ENCODE measurements around the gene MACROD2.

MACROD2 gene

DNA sequence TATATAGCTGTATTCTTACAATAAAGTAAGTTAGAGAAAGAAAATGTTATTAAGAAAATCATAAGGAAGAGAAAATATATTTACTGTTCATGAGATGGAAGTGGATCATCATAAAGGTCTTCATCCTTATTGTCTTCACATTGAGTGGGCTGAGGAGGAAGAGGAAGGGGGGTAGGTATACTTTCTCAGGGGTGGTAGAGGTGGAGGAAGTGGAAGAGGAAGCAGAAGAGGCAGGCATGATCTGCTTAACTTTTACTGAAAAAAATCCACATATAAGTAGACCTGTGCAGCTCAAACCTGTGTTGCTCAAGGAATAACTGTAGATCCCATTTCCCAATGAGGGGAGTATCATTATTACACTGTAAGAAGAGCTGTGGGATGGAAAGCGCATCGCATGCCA lies 1863.7 kb downstream of the MACROD2 start:
- Histone ChIP-seq H3K27me3 (replicated peaks; ENCODE audit: control insufficient read depth, insufficient read depth, low read length) (no peaks in the 10 kb centered on the region), H3K36me3 (ENCODE audit: control insufficient read depth, insufficient read depth, low read length) (no peaks in the 10 kb centered on the region), H3K4me3 (replicated peaks; ENCODE audit: low read depth, low read length) (no peak overlapping the region)
- DNase-seq (ENCODE audit: extremely low read depth, insufficient read length) = no peak
- TF ChIP-seq, protein P1, sequence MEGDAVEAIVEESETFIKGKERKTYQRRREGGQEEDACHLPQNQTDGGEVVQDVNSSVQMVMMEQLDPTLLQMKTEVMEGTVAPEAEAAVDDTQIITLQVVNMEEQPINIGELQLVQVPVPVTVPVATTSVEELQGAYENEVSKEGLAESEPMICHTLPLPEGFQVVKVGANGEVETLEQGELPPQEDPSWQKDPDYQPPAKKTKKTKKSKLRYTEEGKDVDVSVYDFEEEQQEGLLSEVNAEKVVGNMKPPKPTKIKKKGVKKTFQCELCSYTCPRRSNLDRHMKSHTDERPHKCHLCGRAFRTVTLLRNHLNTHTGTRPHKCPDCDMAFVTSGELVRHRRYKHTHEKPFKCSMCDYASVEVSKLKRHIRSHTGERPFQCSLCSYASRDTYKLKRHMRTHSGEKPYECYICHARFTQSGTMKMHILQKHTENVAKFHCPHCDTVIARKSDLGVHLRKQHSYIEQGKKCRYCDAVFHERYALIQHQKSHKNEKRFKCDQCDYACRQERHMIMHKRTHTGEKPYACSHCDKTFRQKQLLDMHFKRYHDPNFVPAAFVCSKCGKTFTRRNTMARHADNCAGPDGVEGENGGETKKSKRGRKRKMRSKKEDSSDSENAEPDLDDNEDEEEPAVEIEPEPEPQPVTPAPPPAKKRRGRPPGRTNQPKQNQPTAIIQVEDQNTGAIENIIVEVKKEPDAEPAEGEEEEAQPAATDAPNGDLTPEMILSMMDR (IDR thresholded peaks at IDR 0.05; ENCODE audit: insufficient read depth, low read length, poor library complexity, severe bottlenecking) = no peak

DNA sequence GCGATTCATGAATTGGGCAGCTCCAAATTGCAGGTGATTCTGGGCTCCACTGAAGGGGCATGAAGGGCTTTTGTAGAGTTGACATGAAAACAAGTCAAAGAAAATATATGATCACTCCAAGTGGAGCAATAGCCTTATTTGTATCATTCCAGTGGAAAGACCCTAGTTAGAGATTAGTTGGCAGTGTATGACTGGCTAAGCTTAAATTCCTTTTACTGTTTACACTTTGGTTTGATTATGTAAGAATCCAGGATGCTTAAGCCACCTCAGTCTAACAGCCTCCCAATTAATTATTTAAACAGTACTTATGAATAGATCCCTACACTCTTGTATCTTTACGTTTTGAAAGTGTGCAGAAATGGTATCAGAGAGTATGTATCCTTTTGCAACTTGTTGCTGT lies 1865.5 kb downstream of the MACROD2 start:
- H3K36me3 ChIP-seq (ENCODE audit: control insufficient read depth, insufficient read depth, low read length) = no peaks in the 10 kb centered on the region
- no peak for DNase-seq (ENCODE audit: extremely low read depth, insufficient read length)
- no peaks in the 10 kb centered on the region for H3K27me3 ChIP-seq (replicated peaks; ENCODE audit: control insufficient read depth, insufficient read depth, low read length)
- TF ChIP-seq, protein P1 (IDR thresholded peaks at IDR 0.05; ENCODE audit: insufficient read depth, low read length, poor library complexity, severe bottlenecking) = no peak
- no peak overlapping the region for H3K4me3 ChIP-seq (replicated peaks; ENCODE audit: low read depth, low read length)

DNA sequence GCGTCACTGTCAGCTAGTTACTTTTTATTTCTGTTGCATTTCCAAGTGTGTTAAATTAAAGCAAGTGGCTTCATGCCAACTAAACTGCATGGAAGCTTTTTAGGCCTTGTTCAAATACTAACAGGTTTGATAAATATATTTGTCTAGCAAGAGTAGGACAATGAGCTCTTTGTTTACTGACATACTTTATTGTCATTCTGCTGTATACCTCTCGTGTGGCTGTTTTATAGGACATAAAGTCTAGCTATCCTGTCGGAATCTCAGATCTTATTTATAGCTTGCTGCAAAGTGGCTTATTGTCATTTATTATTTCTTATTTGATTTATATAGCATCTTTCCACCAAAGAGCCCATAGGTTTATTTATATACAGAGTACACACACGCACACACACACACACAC lies 1866.9 kb downstream of the MACROD2 start:
- no peak for DNase-seq (ENCODE audit: extremely low read depth, insufficient read length)
- no peaks in the 10 kb centered on the region for H3K36me3 ChIP-seq (ENCODE audit: control insufficient read depth, insufficient read depth, low read length)
- no peaks in the 10 kb centered on the region for H3K27me3 ChIP-seq (replicated peaks; ENCODE audit: control insufficient read depth, insufficient read depth, low read length)
- TF ChIP-seq, protein P1 (IDR thresholded peaks at IDR 0.05; ENCODE audit: insufficient read depth, low read length, poor library complexity, severe bottlenecking) = no peak
- no peak overlapping the region for H3K4me3 ChIP-seq (replicated peaks; ENCODE audit: low read depth, low read length)

DNA sequence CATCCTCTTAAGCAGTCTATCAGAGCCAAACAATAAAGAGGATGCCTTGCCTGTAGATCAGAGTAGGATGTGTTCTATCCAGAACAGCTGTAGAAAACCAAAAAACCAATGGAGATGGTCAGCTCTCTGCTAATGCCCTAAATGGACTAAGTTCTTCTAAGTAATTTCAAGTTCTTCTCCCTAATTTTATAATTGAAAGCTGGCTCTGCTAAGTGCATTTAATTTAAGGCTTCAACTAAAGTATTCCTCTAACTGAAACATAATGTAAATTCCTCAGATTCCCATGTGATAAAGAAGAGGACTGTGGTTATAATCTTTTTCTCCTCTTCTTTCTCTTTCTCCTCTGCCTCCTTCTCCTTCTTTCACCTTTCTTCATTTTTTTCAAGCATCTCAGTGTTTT lies 1868.4 kb downstream of the MACROD2 start:
- DNase-seq (ENCODE audit: extremely low read depth, insufficient read length) = no peak
- TF ChIP-seq, protein P1 (IDR thresholded peaks at IDR 0.05; ENCODE audit: insufficient read depth, low read length, poor library complexity, severe bottlenecking) = no peak
- Histone ChIP-seq H3K4me3 (replicated peaks; ENCODE audit: low read depth, low read length) (no peak overlapping the region), H3K36me3 (ENCODE audit: control insufficient read depth, insufficient read depth, low read length) (no peaks in the 10 kb centered on the region), H3K27me3 (replicated peaks; ENCODE audit: control insufficient read depth, insufficient read depth, low read length) (no peaks in the 10 kb centered on the region)

DNA sequence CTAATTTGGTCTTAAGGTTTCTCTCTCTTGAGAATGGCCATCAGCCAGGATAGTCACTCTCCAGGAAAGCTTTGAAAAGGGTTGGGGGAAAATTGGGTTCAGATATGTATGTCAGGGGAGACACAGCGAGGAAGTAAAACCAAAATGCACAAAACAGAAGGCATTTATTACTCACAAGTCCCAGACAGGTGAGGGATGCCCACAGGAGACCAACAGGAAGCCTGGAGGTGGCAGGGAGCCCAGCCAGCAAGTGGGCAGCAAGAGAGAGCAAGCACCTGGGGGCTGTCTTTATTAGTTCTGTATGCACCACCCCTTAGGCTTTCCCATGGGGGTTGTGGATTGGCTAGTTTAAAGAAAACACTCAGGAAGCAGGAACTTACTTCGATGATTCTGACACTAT lies 1870.2 kb downstream of the MACROD2 start:
- H3K27me3 ChIP-seq (replicated peaks; ENCODE audit: control insufficient read depth, insufficient read depth, low read length) = no peaks in the 10 kb centered on the region
- H3K4me3 ChIP-seq (replicated peaks; ENCODE audit: low read depth, low read length) = no peak overlapping the region
- no peak for DNase-seq (ENCODE audit: extremely low read depth, insufficient read length)
- TF ChIP-seq, protein P1 (IDR thresholded peaks at IDR 0.05; ENCODE audit: insufficient read depth, low read length, poor library complexity, severe bottlenecking) = no peak
- H3K36me3 ChIP-seq (ENCODE audit: control insufficient read depth, insufficient read depth, low read length) = no peaks in the 10 kb centered on the region

All from GM06990 (cell line).